ENCODE measurements around the gene TOR4A.
"Not testable (repeated sequence)": the region's sequence is repeated elsewhere in the genome, so short reads cannot be mapped to it uniquely, and the experiment has no call there.

TOR4A gene

GRCh38 chr9:137239541-137240200 lies 37.9 kb upstream of the TOR4A start:
- DNase-seq = peak in 1 of 2 donors; percentile 6

GRCh38 chr9:137240318-137240840 lies 37.1 kb upstream of the TOR4A start:
- DNase-seq = peak; percentile 63 to 76

- DNase-seq = peak; percentile 100
Observed at GRCh38 chr9:137240841-137241489, 36.6 kb upstream of the TOR4A start, which contains the start of gene TUBB4B. TSS of gene TUBB4B (plus strand) at chr9:137241287. CDS start at chr9:137241361, 74 bp downstream.

GRCh38 chr9:137241490-137242268 lies 35.8 kb upstream of the TOR4A start:
- peak; percentile 56 to 60 for DNase-seq

GRCh38 chr9:137242269-137243203 lies 35.0 kb upstream of the TOR4A start:
- no peak for DNase-seq

- not testable (repeated sequence) for DNase-seq
Observed at GRCh38 chr9:137243266-137243625, 34.3 kb upstream of the TOR4A start.

- DNase-seq = no peak
Observed at GRCh38 chr9:137243626-137244485, 33.7 kb upstream of the TOR4A start.

GRCh38 chr9:137244486-137245449 lies 32.8 kb upstream of the TOR4A start:
- DNase-seq = no peak

GRCh38 chr9:137245450-137246421 lies 31.8 kb upstream of the TOR4A start:
- DNase-seq = no peak

GRCh38 chr9:137247135-137247915 lies 30.2 kb upstream of the TOR4A start:
- DNase-seq = no peak

GRCh38 chr9:137247916-137248175 lies 29.7 kb upstream of the TOR4A start:
- no peak for DNase-seq

- DNase-seq = no peak
Observed at GRCh38 chr9:137250329-137251193, 27.0 kb upstream of the TOR4A start.

GRCh38 chr9:137251194-137251461 lies 26.4 kb upstream of the TOR4A start, which contains the start of gene STPG3:
TSS of gene STPG3 (plus strand) at chr9:137251286. CDS start at chr9:137251287, 1 bp downstream.
- no peak for DNase-seq

- DNase-seq = no peak
Observed at GRCh38 chr9:137251490-137252268, 25.8 kb upstream of the TOR4A start.

GRCh38 chr9:137252555-137253506 lies 24.7 kb upstream of the TOR4A start:
- no peak for DNase-seq
